A549 (cell line): Measurements from ENCODE around the gene ATL2.

Source experiments
- HEYL ChIP-seq: fragments of 250-450 bp; sonication (Bioruptor Pico); IDR thresholded peaks from 2 replicates; pipeline ENCODE4 v1.8.0; 2021; ENCODE audit warnings: mild to moderate bottlenecking, moderate library complexity
- MAFK ChIP-seq: fragments of 450-650 bp; IDR thresholded peaks from 2 replicates; pipeline ENCODE4 v1.6.1; 2014; ENCODE audit not compliant: partially characterized antibody
- PHF8 ChIP-seq: fragments of 200-600 bp; sonication (generic); IDR thresholded peaks from 2 replicates; pipeline ENCODE4 v1.6.1; 2016; ENCODE audit warnings: low read depth, mild to moderate bottlenecking, antibody characterized with exemption, moderate library complexity, borderline replicate concordance
- TF ChIP-seq, protein P1 (sequence below): fragments of >200 bp; sonication (Bioruptor Twin); formaldehyde crosslinking; IDR thresholded peaks from 3 replicates; pipeline ENCODE4 v1.5.1; 2016

DNA sequence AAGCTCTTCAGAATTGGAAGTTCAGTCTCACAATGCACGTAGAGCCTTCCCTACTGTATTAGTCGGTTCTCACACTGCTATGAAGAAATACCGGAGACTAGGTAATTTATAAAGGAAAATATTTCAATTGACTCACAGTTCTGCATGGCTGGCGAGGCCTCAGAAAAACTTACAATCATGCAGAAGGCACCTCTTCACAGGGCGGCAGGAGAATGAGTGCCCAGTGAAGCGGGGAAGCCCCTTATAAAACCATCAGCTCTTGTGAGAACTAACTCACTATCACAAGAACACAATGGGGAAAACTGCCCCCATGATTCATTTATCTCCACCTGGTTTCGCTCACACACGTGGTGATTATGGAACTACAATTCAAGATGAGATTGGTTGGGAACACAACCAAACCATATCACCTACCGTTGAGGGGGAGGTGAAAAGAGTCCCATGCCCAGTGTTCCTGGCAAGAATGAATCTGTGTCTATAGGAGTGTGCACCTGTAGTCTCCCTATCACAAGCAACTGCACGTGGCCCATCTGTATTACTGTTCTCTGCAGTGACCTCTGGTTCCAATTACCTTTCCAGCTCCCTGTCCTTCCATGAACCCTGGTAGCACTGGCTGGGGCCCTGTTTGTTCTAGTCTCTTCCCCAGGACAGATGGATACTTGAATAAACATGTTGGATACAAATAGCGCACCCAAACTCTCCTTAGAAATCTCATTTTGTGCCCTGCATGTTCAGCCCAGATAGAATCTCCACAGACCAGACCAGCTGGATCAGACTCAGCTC, 44.4 kb upstream of the ATL2 start:
- TF ChIP-seq, protein P1, sequence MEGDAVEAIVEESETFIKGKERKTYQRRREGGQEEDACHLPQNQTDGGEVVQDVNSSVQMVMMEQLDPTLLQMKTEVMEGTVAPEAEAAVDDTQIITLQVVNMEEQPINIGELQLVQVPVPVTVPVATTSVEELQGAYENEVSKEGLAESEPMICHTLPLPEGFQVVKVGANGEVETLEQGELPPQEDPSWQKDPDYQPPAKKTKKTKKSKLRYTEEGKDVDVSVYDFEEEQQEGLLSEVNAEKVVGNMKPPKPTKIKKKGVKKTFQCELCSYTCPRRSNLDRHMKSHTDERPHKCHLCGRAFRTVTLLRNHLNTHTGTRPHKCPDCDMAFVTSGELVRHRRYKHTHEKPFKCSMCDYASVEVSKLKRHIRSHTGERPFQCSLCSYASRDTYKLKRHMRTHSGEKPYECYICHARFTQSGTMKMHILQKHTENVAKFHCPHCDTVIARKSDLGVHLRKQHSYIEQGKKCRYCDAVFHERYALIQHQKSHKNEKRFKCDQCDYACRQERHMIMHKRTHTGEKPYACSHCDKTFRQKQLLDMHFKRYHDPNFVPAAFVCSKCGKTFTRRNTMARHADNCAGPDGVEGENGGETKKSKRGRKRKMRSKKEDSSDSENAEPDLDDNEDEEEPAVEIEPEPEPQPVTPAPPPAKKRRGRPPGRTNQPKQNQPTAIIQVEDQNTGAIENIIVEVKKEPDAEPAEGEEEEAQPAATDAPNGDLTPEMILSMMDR: no peak
- TF ChIP-seq HEYL (CRISPR knock-in tag) (no peak), PHF8 (no peak), MAFK (no peak)
